Epithelial cell of prostate (primary cell): Measurements from ENCODE around the gene RPS6KL1.
A peak's percentile ranks its signal among the peaks of the same experiment; 100 is the strongest.

Experiments
- DNase-seq: peaks from one replicate; pipeline ENCODE4 v3.0.0-alpha.2; 2011; ENCODE audit warnings: low read depth, low spot score
- H3K27ac ChIP-seq: fragments of 450-650 bp; 2 replicates; pipeline ENCODE4 v1.5.1; 2017; ENCODE audit warnings: mild to moderate bottlenecking

RPS6KL1 gene

DNA sequence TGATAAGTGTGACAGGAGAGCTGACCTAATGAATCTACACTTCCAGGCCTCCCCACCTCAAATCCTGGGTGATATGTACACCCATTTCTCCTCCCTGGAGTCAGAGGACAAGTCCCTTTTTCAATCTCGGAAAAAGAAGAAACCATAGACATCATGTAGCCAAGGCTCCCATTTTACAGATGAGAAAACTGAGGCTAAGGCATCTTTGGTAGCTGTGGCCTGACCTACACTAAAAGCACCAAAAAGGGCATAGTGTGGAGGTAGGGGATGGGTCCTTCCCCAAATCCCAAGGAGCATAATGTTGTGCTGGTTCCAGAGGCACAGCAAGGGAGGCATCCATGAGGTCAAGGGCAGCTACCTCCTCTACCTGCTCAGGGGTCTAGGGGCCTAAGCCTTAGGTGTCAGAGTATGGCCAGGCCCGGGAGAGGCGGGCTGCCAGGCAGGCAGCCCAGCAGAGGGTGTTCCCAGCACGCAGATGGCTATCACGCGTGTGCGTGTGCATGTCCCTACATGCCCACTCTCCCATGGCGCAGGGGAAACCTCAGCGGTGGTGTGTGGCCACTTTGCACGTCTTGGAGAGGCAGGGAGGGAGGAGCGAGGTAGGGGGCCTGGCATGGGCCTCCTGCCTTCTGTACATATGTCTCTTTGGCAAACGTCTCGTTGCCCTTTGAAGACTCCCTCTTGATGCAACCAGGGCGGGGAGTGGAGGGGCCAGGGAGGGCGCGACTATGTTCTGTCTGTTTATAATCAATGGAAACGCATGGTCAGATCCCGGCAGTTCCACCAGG is 29.8 kb upstream of the RPS6KL1 start:
- DNase-seq: peak; percentile 48
- H3K27ac ChIP-seq: no peak overlapping the region

DNA sequence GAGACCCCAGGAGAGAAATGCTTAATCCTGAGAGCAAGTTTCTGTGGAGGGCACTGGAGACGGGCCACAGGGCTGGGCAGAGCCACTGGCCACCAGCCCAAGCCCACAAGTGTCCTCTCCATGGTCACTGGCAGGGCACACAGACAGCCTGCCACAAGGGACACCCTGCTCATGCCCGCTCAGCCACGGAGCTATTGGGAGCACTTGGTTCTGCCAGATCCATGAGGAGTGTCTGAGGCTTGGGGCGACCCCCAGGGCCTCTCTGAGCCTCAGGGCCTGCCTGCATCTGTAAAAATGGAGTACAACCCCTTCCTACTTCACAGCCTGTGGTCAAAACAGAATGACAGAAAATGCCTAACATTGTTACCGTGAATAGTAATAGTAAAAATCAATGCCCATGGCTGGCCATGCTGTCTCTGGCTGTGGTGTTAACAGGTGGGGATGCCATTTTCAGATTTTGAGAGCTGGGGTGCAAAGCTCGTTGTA is 29.2 kb upstream of the RPS6KL1 start:
- no peak for DNase-seq
- no peak overlapping the region for H3K27ac ChIP-seq

DNA sequence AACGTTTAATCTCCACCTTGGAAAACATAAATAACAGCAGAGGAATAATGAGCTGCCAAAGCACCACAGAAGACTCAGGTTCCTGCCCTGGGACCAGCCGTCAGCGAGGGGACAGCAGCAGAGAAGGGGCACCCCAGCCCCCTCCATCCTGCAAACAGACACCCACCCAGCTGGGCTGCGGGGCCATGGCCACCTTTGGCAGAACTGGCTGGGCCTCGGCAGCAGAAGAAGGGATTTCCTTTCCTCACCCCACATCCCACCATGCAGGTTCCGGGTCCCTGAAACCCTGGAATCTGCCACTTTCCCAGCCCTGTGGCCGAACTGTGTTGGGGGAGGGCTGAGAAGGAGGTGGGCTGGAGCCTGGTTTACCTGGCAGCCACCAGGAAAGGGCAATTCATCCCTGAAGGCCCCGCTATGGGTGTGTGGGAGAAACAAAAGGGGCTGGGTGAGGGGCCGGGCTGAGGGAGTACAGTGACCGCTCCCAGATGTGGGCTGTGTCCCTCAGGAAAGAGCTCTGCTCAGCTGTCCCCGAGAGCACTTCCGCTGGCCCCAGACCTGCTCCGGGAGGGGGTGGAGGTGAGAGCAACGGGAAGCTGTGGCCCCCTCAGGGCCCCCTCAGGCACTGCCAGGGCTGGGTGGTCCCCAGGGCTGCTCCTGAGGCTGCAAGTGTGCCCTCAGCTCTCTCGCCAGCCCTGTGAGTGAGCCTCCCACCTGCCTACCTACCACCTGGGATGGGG is 28.6 kb upstream of the RPS6KL1 start:
- no peak overlapping the region for H3K27ac ChIP-seq
- no peak for DNase-seq

DNA sequence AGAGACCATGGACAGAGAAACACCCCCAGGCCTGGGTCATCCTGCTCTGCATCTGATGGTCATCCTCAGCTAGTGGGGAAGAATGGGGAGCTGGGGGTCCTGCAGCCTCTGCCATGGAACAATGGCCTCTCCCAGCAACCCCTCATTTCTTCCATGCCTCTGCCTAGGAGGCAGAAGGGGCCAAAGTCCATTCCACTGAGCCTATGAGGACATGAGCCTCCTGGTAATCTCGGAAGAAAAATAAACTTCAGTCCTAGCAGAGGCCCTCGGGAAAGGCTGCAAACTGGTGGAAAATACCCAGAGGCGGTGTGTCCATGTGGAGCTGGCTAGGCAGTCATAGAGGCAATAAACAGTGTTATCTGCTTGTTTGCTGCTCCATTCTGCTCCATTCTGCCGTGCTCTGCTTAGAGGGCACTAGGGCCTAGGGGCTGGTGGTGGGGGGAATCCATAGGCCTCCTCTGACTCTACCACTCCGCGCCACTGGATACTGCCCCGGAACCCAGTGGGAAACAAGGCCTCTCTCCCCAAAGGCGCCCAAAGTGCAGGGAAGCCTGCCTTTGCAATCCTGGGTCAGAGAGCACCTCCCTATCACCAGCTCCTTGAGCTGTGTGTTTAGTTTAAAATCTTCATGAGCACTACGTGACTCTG is 27.9 kb upstream of the RPS6KL1 start:
- H3K27ac ChIP-seq: no peak overlapping the region
- DNase-seq: no peak

DNA sequence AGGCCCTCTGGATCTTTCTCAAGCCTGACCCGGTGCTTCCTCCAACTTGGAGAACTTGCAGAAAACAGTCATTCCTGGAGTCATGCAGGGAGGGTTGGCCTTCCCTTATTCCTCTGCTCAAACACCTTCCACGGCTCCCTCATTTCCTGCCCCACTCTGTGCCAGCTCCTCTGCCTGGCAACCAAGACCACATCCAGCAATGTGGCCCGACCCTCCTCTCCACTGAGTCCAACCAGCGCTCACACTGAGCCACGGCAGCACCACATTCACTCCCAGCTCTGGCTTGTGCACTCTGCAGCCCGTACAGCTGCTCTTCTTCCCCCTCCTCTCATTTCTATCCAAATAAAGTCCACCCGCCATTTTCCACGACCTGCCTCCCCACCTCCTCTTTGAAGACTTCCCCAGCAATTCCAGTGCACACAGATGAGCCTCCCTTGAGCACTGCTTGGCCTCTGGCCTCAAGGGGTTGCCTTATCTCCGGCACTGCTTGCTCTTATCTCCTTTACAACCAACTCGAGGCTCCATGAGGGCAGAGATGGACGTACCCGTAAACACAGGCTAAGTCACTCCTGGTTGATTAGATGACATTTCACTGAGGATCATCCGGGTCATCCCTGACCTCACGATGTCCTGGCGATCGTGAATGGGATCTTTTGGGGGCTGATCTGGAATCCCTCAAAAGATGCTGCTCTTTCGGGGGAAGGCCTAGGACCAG is 27.0 kb upstream of the RPS6KL1 start:
- no peak for DNase-seq
- H3K27ac ChIP-seq: no peak overlapping the region

DNA sequence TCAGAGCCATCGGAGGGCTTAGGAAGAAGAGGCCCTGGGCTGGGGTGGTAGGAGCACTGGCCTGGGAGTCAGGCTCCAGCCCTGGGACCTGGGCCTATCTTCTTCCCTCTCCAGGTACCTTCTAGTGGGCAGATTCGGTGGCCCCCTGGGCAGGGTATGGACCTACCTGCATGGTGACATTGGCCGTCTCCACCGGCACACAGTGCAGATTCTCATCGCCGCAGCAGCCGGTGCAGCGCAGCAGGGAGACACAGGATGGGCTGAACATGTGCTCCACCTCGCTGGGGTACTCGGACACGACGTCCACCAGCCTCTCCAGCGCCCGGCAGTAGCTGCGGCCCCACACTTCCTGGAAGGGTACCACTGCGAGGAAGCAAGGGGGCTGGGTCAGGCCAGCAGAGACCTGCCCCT is 26.1 kb upstream of the RPS6KL1 start:
- no peak for DNase-seq

DNA sequence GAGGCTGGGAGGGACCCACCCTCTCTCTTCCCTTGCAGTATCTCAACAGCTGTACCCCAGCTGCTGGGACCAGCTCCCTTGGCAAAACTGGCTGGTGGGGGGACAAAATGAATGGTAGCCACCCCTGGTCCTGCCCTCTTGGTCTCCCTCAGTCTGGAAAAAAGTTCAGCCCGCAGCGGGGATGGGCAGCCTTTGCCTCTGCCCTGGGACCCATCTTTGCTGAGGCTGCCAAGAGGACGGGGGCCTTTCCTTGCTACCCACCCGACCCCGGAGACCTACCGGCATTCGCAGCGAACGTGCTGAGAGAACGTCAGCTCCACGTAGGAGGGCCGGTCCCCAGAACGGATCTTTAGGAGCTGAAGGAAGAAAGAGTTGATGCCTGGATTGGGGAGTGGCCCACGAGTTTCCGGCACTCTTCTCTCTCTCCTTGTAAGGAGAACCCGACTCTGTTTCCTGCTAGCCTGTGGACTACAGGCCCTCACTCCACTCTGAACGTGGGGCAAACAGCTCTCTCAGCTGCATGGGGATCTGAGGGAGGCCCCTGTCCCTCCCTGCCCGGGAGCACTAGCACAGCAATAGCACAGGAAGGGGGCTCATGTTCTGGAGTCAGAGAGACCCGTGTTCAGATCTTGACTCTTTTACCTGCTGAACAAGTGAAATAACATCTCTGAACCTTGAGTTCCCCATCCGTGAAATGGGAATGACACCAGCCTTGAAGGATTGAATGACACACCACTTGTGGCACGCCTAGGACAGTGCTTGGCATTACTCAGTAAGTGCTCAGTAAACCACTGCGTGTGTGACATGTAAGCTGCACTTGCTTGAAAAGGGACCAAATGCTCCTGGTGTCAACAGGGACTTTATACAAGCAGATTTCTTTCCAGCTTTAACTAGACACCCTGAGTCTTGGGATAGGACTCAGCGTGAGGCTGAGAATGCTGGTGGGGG is 25.4 kb upstream of the RPS6KL1 start:
- no peak overlapping the region for H3K27ac ChIP-seq
- DNase-seq: no peak

More for the DNA sequence above, 26.1 kb upstream of the RPS6KL1 start:
- H3K27ac ChIP-seq: no peak overlapping the region

DNA sequence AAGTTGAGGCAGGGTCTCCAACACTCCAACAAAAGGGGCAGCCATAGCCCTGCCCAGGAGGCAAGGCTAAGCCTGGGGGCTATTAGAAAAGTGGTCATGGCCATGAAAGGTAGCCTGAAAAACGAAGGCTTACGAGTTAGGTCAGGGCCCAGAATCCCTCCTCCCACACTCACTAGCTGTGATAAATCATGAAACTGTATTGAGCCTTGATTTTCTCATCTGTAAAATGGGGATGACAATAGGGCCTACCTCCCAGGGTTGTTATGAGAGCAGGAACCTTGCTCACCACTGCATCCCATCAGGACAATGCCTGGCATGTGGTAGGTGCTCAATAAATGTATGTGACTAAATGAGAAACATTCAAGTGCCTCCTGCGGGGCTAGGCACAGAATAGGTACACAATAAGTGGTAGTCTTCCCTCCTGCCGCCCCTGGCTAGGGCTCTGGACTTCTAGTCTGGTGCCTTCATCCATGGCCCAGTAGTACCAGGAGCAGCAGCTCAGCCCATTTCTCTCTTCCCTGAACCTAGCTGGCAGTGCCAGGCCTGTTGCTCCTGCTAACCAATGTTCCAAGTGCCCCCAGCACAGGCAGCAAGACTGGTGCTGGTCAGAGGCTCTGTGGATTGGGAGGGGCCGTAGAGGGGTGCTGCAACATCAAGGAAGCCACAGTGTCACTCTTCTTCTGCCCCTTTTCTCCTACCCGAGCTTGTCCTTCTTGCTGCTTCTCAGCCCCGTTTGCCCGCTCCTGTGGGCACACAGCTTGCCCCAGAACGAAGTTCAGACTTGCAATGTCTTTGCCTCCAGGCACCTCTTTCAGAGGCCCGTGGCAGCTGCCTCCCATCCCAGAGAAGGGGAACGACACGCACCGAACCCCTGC is 24.5 kb upstream of the RPS6KL1 start:
- H3K27ac ChIP-seq: peak overlapping the region; percentile 49
- no peak for DNase-seq

DNA sequence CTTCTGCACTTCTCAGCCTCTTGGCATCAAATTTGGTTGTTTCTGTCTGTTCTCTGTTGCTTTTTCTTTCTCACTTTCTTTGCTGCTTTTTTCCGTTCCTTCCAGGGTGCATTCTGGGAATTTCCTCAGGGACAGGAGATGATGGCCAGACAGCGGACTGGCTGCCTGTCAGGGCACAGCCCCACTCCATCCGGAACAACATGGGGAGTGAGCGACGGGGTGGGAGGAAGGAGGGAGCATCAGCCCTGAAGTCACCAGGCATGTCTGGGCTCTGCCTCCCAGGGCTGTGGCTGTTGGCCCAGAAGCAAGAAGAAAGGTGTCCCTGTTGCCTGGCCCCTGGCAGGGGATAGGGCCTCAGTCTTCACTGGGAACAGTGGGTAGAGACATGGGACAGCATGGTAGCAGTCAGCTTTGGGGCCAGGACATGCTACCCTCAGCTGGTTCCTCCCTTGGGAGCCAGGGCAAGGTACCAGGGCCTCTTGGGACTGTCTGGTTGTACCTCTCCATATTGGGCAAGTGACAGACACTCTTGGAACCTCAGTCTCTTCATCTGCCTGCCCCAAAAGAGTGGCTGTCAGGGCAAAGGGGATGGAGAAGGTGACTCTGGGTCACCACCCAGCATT is 23.7 kb upstream of the RPS6KL1 start:
- DNase-seq: no peak
- H3K27ac ChIP-seq: peak overlapping the region; percentile 49

DNA sequence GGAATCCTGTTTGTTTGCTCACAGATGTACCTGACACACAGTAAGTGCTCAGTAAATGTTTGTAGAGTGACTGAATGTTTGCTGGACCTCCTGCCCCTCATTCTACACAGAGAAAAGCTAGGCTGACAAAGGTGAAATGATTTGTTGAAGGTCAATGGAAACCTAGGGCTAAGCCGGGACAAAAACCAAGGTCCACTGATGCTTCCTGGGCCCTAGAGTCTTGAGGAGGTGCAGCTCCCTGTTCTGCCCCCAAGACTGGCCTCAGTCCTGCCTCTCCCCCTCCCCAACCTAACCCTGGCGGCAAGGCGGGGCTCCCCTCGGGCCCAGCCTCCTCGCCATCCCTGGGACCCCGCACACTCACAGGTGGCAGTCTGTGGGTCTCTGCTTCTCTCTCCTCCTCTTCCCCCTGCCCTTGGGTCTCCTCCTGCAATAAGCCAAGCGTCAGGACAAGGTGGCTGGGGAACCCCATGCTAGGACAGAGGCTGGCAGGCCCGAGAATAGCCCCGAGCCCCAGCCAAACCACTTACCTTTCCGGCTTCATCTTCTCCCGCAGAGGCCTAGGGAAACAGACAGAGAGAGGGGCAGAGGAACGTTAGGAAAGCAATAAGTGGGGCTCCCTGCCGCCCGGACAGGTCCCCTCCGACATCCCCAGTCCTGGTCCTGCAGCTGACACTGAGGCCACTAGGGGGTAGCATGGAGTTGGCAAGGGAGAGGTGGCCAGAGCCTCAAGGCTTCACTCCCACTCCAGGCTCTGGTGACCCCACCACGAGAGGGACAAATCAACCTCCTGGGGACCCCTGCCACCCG is 23.0 kb upstream of the RPS6KL1 start:
- no peak for DNase-seq
- peak overlapping the region; percentile 49 for H3K27ac ChIP-seq

DNA sequence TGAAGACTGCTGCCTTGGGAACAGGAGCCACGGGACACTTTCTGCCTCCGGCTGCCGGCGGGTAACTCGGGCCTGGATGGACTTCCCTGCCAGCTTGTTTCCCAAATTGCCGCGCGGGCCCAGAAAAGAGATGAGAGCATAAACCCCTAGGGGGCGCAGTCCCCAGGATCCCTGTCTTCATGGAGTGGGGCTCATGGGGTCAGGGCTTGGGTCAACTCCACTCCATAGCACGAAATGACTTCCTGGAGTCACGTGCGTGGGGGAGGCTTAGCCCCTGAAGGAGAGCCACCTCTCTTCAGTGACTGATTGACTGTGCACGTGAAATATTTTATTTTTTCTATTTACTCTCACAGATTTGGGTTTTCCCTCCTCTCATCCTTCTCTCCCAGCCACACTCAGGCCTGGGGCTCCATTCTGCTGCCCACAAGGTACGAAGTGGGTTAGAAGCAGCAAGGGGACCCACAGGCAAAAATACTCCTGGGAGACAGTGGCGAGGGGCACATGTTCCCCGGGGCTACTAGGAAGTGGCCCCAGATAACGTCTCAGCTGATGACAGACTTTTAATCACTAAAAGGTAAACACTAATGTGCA is 22.3 kb upstream of the RPS6KL1 start:
- no peak overlapping the region for H3K27ac ChIP-seq
- DNase-seq: no peak

DNA sequence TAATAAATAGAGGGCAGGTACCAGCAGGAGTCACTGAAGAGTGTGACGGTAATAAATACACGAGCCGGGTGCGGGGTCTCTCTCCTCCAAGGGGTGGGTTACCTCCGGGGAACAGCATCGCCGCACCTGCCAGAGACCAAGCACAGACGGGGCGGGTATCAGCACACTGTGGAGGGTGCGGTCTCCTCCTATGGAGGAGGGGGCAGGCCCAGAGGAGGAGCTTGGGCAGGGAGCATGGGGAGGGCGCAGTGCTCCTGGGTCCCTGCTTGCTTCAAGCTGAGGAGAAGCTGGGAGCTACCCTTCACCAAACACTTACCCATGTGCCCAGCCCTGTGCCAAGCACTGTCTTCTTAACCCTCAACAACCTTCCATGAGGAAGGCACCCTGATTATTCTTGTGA is 19.5 kb upstream of the RPS6KL1 start:
- DNase-seq: no peak
- no peak overlapping the region for H3K27ac ChIP-seq

DNA sequence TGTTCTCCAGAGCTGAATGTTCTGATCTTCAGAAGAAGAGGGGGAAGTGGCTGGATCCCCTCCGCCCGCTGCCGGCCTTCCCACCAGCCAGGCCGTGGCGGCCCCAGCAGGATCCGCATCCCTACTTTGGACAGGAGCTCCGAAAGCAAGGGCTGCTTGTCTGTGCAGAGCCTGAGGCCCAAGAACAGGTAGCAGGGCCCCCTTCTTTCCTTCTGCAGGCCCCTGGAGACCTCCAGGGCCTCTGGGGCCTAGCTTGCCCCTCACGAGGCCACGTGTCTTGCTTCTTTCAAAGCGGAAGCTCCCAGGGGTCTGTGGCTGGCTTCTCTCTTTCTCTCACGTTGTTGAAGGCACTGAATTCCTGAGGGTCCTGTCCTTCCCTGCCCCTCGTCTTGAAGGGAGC is 19.1 kb upstream of the RPS6KL1 start:
- DNase-seq: no peak
- no peak overlapping the region for H3K27ac ChIP-seq

DNA sequence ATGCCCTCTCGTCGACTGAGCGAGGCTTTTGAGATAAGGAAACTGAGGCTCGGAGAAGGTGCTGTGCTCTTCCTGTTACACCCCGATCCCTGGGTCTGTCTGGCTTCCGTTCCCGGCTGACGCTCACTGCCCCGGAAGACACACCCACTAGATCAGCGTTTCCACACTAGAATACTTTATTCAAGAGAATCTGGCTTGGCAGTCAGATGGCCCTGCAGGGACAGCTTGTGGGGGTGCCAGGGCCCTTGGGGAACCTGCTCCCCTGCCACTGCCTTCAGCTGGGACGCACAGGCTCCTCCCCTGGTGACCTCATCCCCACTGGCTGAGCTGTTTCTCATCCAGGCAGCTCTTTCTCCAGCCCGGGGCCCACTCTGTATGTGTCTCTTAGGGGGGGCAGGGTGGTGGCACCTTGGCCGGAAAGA is 18.6 kb upstream of the RPS6KL1 start:
- no peak overlapping the region for H3K27ac ChIP-seq
- no peak for DNase-seq

DNA sequence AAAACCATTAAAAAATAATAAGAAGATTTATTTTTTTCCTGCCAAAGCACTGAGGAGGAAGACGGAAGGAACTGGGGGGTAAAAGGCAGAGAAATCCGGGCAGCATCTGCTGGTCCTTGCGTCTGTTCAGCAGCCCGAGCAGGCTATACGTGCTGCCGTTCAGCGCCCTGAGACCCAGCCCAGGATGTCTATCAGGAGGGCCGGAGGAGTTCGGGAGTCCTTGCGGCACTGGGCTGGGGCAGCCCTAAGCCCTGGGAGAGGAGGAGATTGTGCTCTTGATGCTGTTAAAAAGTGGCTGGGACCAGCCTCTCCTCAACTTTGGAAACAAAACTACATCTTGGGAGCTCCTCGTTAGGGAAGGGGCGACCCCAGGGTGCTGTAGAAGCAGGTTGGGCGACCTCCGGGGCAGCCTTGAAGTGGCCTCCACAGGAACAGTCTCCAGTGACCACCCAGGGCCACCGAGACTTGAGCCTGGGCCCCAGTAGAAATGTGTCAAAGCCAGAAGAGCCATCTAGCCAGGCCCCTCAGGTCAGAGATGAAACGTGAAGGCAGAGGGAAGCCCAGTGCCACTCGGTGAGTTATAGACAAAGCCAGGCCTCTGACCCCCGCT is 18.0 kb upstream of the RPS6KL1 start:
- H3K27ac ChIP-seq: no peak overlapping the region

More for the DNA sequence above, 18.0 kb upstream of the RPS6KL1 start:
- no peak for DNase-seq
